Measurements from ENCODE around the gene KDM6A.

DNA sequence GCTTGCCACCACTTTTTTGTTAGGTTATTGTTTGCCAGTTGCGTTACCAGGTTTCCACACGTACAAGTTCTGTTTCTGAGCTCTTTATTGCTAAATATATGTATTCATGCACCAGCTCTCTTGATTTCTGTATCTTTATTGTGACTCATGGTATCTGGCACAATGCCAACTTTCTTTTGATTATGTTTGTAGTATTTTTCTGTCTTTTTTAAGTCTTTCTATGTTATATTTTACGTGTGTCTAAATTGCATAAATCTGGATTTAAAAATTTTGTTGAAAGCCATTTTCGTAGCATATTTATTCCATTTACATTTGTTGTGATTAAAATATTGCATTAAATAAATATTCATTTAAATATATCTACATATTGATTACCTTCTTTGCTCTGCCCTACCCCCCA lies 73.8 kb downstream of the KDM6A start:
- TF ChIP-seq, protein P1, sequence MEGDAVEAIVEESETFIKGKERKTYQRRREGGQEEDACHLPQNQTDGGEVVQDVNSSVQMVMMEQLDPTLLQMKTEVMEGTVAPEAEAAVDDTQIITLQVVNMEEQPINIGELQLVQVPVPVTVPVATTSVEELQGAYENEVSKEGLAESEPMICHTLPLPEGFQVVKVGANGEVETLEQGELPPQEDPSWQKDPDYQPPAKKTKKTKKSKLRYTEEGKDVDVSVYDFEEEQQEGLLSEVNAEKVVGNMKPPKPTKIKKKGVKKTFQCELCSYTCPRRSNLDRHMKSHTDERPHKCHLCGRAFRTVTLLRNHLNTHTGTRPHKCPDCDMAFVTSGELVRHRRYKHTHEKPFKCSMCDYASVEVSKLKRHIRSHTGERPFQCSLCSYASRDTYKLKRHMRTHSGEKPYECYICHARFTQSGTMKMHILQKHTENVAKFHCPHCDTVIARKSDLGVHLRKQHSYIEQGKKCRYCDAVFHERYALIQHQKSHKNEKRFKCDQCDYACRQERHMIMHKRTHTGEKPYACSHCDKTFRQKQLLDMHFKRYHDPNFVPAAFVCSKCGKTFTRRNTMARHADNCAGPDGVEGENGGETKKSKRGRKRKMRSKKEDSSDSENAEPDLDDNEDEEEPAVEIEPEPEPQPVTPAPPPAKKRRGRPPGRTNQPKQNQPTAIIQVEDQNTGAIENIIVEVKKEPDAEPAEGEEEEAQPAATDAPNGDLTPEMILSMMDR (IDR thresholded peaks at IDR 0.05) = no peak
- TF ChIP-seq, protein P2, sequence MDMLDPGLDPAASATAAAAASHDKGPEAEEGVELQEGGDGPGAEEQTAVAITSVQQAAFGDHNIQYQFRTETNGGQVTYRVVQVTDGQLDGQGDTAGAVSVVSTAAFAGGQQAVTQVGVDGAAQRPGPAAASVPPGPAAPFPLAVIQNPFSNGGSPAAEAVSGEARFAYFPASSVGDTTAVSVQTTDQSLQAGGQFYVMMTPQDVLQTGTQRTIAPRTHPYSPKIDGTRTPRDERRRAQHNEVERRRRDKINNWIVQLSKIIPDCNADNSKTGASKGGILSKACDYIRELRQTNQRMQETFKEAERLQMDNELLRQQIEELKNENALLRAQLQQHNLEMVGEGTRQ (CRISPR knock-in tag; IDR thresholded peaks at IDR 0.05) = no peak
- TF ChIP-seq PRRX2 (CRISPR knock-in tag; IDR thresholded peaks at IDR 0.05) = no peak
- no peak for TF ChIP-seq ZNF232 (CRISPR knock-in tag; IDR thresholded peaks at IDR 0.05)
- no peak for TF ChIP-seq FOXJ3 (CRISPR knock-in tag; IDR thresholded peaks at IDR 0.05; ENCODE audit: borderline replicate concordance)
- TF ChIP-seq SP1 (CRISPR knock-in tag; conservative IDR thresholded peaks at IDR 0.05) = no peak
- TF ChIP-seq CREB1 (CRISPR knock-in tag; IDR thresholded peaks at IDR 0.05) = no peak
- no peak for TF ChIP-seq ETV6 (CRISPR knock-in tag; IDR thresholded peaks at IDR 0.05)
- TF ChIP-seq JUN (CRISPR knock-in tag; IDR thresholded peaks at IDR 0.05) = no peak
- TF ChIP-seq, protein P3, sequence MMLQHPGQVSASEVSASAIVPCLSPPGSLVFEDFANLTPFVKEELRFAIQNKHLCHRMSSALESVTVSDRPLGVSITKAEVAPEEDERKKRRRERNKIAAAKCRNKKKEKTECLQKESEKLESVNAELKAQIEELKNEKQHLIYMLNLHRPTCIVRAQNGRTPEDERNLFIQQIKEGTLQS (CRISPR knock-in tag; conservative IDR thresholded peaks at IDR 0.05) = no peak
- no peak for TF ChIP-seq MYBL2 (CRISPR knock-in tag; IDR thresholded peaks at IDR 0.05)

Measured in WTC11 (cell line).